B cell (primary cell): Measurements from ENCODE around the gene ADH1A. TPM values are rescaled to one million over a fixed set of nuclear protein-coding genes. Genes with fewer than 3 reads are reported as not detected.
"Not testable (repeated sequence)": the region's sequence is repeated elsewhere in the genome, so short reads cannot be mapped to it uniquely, and the experiment has no call there.

Experiments
- ATAC-seq: fragments of 200-7000 bp; cut with Tn5 transposase; one replicate; pipeline ENCODE4 v1.10.0; 2021; ENCODE audit warnings: low read depth, mild to moderate bottlenecking, moderate number of reproducible peaks, moderate library complexity
- CTCF ChIA-PET: fragments of 350-600 bp; sonication (Branson Sonifier 250); formaldehyde crosslinking; loops from one replicate; lab custom pipeline; 2021; ENCODE audit warnings: antibody characterized with exemption, inconsistent platforms; lab: Charles Lee
- POLR2A ChIA-PET: fragments of 350-600 bp; sonication (Branson Sonifier 250); formaldehyde crosslinking; loops from one replicate; lab custom pipeline; 2021; ENCODE audit warnings: antibody characterized with exemption; lab: Charles Lee
- DNase-seq: peaks from one replicate; pipeline ENCODE4 v3.0.0; 2013
- H2AFZ ChIP-seq: 2 replicates; pipeline ENCODE4 v1.6.1; 2012; ENCODE audit warnings: mild to moderate bottlenecking, low read depth, low read length; ENCODE audit not compliant: insufficient read depth, poor library complexity, severe bottlenecking
- H3K27ac ChIP-seq, 2 donors: 1 replicate in 1 of 2; 2 replicates in 1 of 2; pipeline ENCODE4 v1.5.1; 2012 to 2013; ENCODE audit warnings: low read length in 2 of 2, mild to moderate bottlenecking in 2 of 2, moderate library complexity in 1 of 2
- H3K27me3 ChIP-seq, 4 experiments: fragments of 200-600 bp in 1 of 4; sonication (generic) in 1 of 4; replicated peaks in 1 of 4; 1 replicate in 2 of 4; 2 replicates in 2 of 4; pipeline versions ENCODE4 v1.6.1 to v1.7.0; 2013 to 2016; ENCODE audit warnings: low read length in 3 of 4, mild to moderate bottlenecking in 2 of 4, mixed read lengths in 1 of 4, moderate library complexity in 1 of 4; ENCODE audit not compliant: insufficient read depth in 4 of 4, control insufficient read depth in 3 of 4; ENCODE audit errors: control extremely low read depth in 1 of 4
- H3K36me3 ChIP-seq, 2 experiments: replicated peaks in 1 of 2; 1 replicate in 1 of 2; 2 replicates in 1 of 2; pipeline versions ENCODE4 v1.6.1 to v1.7.1; 2013; ENCODE audit warnings: low read length in 1 of 2; ENCODE audit not compliant: insufficient read depth in 2 of 2, control insufficient read depth in 1 of 2; ENCODE audit errors: control extremely low read depth in 1 of 2, extremely low read depth in 1 of 2
- H3K4me1 ChIP-seq, 2 donors: fragments of 200-600 bp in 1 of 2; sonication (generic) in 1 of 2; 1 replicate in 1 of 2; 2 replicates in 1 of 2; pipeline versions ENCODE4 v1.5.1 to v1.6.1; 2013 to 2017; ENCODE audit warnings: low read length in 2 of 2; ENCODE audit not compliant: control insufficient read depth in 2 of 2, insufficient read depth in 2 of 2
- H3K4me2 ChIP-seq: replicated peaks from 2 replicates; pipeline ENCODE3; 2012; ENCODE audit warnings: mild to moderate bottlenecking, low read depth, low read length; ENCODE audit not compliant: poor library complexity, severe bottlenecking
- H3K4me3 ChIP-seq, 5 experiments: fragments of 200-600 bp in 1 of 5; sonication (generic) in 1 of 5; 1 replicate in 3 of 5; 2 replicates in 2 of 5; pipeline versions ENCODE4 v1.5.1 to v1.7.0; 2011 to 2016; ENCODE audit warnings: low read length in 4 of 5, mild to moderate bottlenecking in 4 of 5, low read depth in 2 of 5, control low read depth in 1 of 5, moderate library complexity in 1 of 5; ENCODE audit not compliant: insufficient read depth in 1 of 5; ENCODE audit errors: control extremely low read depth in 1 of 5, extremely low read depth in 1 of 5
- H3K79me2 ChIP-seq: fragments of 200-600 bp; sonication (generic); one replicate; pipeline ENCODE4 v1.6.0; 2016; ENCODE audit warnings: low read length; ENCODE audit not compliant: control insufficient read depth, insufficient read depth
- H3K9ac ChIP-seq: fragments of 200-600 bp; sonication (generic); 2 replicates; pipeline ENCODE4 v1.6.1; 2017; ENCODE audit warnings: mild to moderate bottlenecking, low read length, moderate library complexity
- H3K9me3 ChIP-seq, 3 donors: one replicate each; pipeline versions ENCODE4 v1.6.1 to v1.7.1; 2013; ENCODE audit warnings: low read length in 2 of 3; ENCODE audit not compliant: control insufficient read depth in 2 of 3, insufficient read depth in 1 of 3; ENCODE audit errors: control extremely low read depth in 1 of 3
- H4K20me1 ChIP-seq: 2 replicates; pipeline ENCODE4 v1.6.0; 2012; ENCODE audit warnings: mild to moderate bottlenecking, low read length; ENCODE audit not compliant: insufficient read depth, control insufficient read depth, poor library complexity, severe bottlenecking
- H3K27ac Mint-ChIP-seq: one replicate; pipeline ENCODE4 v1.8.0; 2021; ENCODE audit warnings: mixed read lengths
- H3K27me3 Mint-ChIP-seq: one replicate; pipeline ENCODE4 v1.8.0; 2021; ENCODE audit warnings: mixed read lengths
- H3K4me1 Mint-ChIP-seq: one replicate; pipeline ENCODE4 v1.8.0; 2021; ENCODE audit warnings: mixed read lengths
- H3K4me3 Mint-ChIP-seq: one replicate; pipeline ENCODE4 v1.8.0; 2021; ENCODE audit warnings: mixed read lengths
- H3K9me3 Mint-ChIP-seq: one replicate; pipeline ENCODE4 v1.8.0; 2022; ENCODE audit warnings: mixed read lengths; ENCODE audit not compliant: insufficient read depth
- CTCF ChIP-seq: fragments of 200-600 bp; IDR thresholded peaks from one replicate; pipeline ENCODE4 v1.8.0; 2022; ENCODE audit warnings: antibody characterized with exemption, mild to moderate bottlenecking
- EZH2 ChIP-seq: IDR thresholded peaks from 2 replicates; pipeline ENCODE4 v1.6.1; 2012; ENCODE audit warnings: borderline replicate concordance, low read depth, mild to moderate bottlenecking, moderate library complexity, low read length; ENCODE audit not compliant: insufficient read depth, poor library complexity, severe bottlenecking
- WGBS: methylation state at CpG from one replicate; pipeline ENCODE4 v1.1.5; 2013; ENCODE audit warnings: missing lambda C conversion rate; ENCODE audit not compliant: insufficient coverage; 5-methylcytosine and 5-hydroxymethylcytosine counted together
- intact Hi-C: fragments of 100-400 bp; cut with micrococcal nuclease; formaldehyde crosslinking; loops from one replicate; pipeline ENCODE4 v1.10.0; 2022
- polyA plus RNA-seq: library from polyadenylated mRNA; depleted of rRNA; stranded (reverse); fragments of >200 nt; gene quantifications from 2 replicates; pipeline ENCODE4 v1.2.3, GENCODE V29; 2012
- total RNA-seq, 2 donors: library from RNA; stranded (reverse); fragments of 120-200 nt in 1 of 2; gene quantifications; 1 replicate in 1 of 2; 2 replicates in 1 of 2; pipeline versions ENCODE4 v1.2.3 to v1.2.4, GENCODE V29; 2013 to 2022

The ADH1A gene
- total and polyA plus RNA-seq, 2 donors (not counting 1 experiment from before 2014, with no cell fraction given): not detected

DNA sequence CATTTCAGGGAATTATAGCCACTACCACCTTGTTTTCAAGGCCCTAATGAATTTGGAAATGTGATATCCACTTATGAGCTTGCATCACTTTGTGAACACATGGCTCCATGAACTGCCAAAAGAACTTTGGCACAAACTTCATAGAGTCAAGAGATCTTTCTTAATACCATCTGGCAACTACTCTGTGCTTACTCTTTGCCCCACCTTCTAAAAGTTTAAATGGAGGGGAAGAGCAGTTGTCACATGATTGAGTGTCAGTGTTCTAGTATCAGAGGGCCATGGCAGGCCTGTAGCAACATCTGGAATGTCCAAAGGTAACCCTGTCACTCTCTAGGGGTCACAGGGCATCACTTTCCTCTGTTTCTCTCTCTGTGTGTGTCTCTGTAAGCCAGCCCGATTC lies 33.0 kb upstream of the ADH1A start:
- no peak overlapping the region for H2AFZ ChIP-seq
- no CpG with 5 or more reads among the region's 1 CpG for WGBS
- H3K4me3 ChIP-seq: no peak overlapping the region
- no peaks in the 10 kb centered on the region for H3K27me3 ChIP-seq
- POLR2A ChIA-PET: no interaction called here
- DNase-seq (no peak), ATAC-seq (no peak)
- no peaks in the 10 kb centered on the region for H4K20me1 ChIP-seq
- Mint-ChIP-seq H3K4me1 (no peaks in the 10 kb centered on the region), H3K27me3 (peaks cover 3% of the 10 kb centered on the region), H3K9me3 (no peaks in the 10 kb centered on the region), H3K27ac (no peak overlapping the region), H3K4me3 (no peak overlapping the region)
- H3K9me3 ChIP-seq: peaks cover 0 to 5% (median 0%) of the 10 kb centered on the region in 3 donors
- CTCF ChIA-PET: no interaction called here
- H3K9ac ChIP-seq: no peak overlapping the region
- no peaks in the 10 kb centered on the region for H3K36me3 ChIP-seq
- no peaks in the 10 kb centered on the region for H3K4me1 ChIP-seq
- H3K79me2 ChIP-seq: no peaks in the 10 kb centered on the region
- TF ChIP-seq EZH2: no peak
- TF ChIP-seq CTCF: no peak
- H3K27ac ChIP-seq: no peak overlapping the region
- intact Hi-C loops: no loop called here
- no peak overlapping the region for H3K4me2 ChIP-seq

GRCh38 chr4:99321241-99322191 lies 30.7 kb upstream of the ADH1A start, which contains the start of gene ADH1B:
ADH1B (minus strand) TSS chr4:99321401; CDS start chr4:99321331, 70 bp downstream.
- ATAC-seq (no peak), DNase-seq (no peak)
- Histone ChIP-seq H3K79me2 (no peaks in the 10 kb centered on the region), H3K9me3 (no peaks in the 10 kb centered on the region), H3K9ac (no peak within 1 kb of the TSS), H3K4me1 (no peaks in the 10 kb centered on the region), H3K27ac (no peak within 1 kb of the TSS), H3K4me3 (no peak within 1 kb of the TSS), H4K20me1 (no peaks in the 10 kb centered on the region), H3K27me3 (peaks cover 0 to 2% (median 0%) of the 10 kb centered on the region in 4 experiments), H3K36me3 (no peaks in the 10 kb centered on the region), H3K4me2 (no peak within 1 kb of the TSS), H2AFZ (no peak within 1 kb of the TSS)
- H3K27ac Mint-ChIP-seq: no peak within 1 kb of the TSS
- ChIA-PET POLR2A (no interaction called here), CTCF (no interaction called here)
- no CpG with 5 or more reads among the region's 8 CpGs for WGBS
- intact Hi-C loops: no loop called here
- no peak within 1 kb of the TSS for H3K4me3 Mint-ChIP-seq
- H3K4me1 Mint-ChIP-seq: no peaks in the 10 kb centered on the region
- H3K27me3 Mint-ChIP-seq: peaks cover 3% of the 10 kb centered on the region
- no peak for TF ChIP-seq CTCF
- no peak for TF ChIP-seq EZH2
- no peaks in the 10 kb centered on the region for H3K9me3 Mint-ChIP-seq

DNA sequence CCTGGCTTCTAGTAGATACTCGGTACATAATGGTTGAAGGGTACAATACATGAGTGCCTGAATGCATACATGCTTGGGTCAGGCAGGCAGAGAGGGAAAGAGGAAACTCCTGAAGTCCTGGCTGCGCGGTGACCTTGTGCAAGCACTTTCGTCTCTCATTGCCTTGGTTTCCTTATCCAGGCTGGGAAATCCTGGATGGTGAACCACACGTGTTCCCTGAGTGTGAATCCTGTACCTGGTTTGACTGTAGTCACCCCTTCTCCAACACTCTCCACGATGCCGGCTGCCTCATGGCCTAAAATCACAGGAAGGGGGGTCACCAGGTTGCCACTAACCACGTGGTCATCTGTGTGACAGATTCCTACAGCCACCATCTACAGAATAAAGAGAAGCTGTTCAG lies 27.0 kb upstream of the ADH1A start:
- H3K4me3 Mint-ChIP-seq, CTCF ChIA-PET, H4K20me1 ChIP-seq, DNase-seq, H3K4me1 ChIP-seq, H3K9ac ChIP-seq, intact Hi-C loops, H3K27me3 Mint-ChIP-seq, H3K9me3 ChIP-seq, H3K27ac Mint-ChIP-seq, H3K4me3 ChIP-seq, H3K4me1 Mint-ChIP-seq, H3K27ac ChIP-seq, ATAC-seq, H2AFZ ChIP-seq, H3K27me3 ChIP-seq, POLR2A ChIA-PET, H3K36me3 ChIP-seq, H3K79me2 ChIP-seq, H3K9me3 Mint-ChIP-seq, H3K4me2 ChIP-seq: not testable (repeated sequence)
- WGBS: 97% methylated on average over 7 of the region's 8 CpGs
